Activated gamma-delta T cell treated with Interleukin-2 at 50 U/mL for 16 hours (primary cell): ENCODE measurements around the gene SCN2A.
A peak's percentile ranks its signal among the peaks of the same experiment; 100 is the strongest.
"Not testable (repeated sequence)": the region's sequence is repeated elsewhere in the genome, so short reads cannot be mapped to it uniquely, and the experiment has no call there.

Experiments used
- DNase-seq: peaks from one replicate; pipeline ENCODE4 v3.0.0-alpha.2; 2020

The SCN2A gene

DNA sequence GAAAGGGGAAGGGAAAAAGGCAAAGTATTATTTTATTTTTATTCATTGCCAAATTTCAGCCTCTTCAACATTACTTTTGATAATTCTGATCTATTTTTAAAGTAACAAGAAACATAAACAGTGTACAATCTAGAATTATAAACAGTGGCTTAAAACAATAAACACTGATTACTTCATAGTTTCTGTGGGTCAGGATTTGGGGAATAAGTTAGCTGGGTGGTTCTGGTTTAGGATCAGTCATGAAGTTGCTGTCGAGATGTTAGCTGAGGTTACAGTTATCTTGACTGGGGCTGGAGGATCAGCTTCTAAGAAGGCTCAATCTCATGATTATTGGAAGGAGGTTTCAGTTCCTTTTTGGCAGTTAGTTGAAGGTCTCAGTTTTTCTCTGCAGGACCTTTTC is 109.2 kb downstream of the SCN2A start:
- DNase-seq, result no peak

DNA sequence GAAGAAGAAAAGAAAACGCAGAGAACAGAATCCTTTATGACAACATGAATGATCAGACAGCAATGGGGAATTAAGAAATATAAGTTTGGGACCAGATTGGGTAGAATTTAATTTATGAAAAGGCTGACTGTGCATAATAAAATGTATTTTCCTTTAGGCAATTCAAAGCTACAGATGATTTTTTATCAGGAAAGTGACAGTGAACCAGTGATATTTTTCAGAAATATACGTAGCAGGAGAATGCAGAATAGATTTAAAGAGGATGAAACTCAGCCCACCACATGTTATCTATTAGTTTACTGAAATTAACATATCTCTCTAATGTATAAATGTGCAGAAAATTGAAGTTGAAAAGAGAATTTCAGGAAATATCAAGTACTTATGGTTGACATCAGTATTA is 110.0 kb downstream of the SCN2A start:
- DNase-seq, result no peak

DNA sequence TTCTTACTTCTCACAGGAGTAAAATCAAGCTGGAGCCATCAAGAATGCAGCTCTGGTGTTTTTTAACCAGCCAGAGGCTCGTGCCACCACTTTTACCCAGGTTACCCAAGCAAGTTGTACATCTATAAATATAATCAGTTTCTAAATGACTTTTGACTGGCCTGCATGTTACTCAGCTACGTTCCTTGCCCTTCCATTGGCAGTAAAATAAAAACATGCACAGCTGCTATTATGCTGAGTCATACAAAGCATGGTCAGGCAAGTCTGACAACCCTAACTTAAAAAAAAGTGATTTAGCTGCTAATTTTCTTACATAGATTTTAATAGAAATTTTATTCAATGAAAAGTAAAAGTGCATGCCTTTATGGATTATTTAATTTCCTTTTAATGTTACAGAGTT is 118.5 kb downstream of the SCN2A start:
- DNase-seq, result no peak

DNA sequence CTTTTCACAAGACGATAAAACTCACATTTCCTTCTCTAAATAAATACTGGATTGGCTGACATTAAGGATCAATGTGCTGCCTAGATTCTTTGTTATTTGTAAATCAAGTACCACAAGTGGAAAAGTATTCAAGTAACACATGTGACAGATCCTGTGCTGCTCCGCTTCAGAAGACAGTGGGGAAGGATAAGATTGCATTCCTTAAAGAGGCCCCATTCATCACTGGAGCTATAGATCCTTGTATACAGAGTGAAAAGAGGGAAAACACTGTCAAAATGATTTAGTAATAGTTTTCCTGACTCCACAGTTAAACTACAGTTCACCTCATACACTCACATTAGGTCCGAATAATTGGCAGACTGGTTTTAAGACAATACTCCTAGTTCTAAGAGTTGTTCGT is 122.3 kb downstream of the SCN2A start:
- no peak for DNase-seq

DNA sequence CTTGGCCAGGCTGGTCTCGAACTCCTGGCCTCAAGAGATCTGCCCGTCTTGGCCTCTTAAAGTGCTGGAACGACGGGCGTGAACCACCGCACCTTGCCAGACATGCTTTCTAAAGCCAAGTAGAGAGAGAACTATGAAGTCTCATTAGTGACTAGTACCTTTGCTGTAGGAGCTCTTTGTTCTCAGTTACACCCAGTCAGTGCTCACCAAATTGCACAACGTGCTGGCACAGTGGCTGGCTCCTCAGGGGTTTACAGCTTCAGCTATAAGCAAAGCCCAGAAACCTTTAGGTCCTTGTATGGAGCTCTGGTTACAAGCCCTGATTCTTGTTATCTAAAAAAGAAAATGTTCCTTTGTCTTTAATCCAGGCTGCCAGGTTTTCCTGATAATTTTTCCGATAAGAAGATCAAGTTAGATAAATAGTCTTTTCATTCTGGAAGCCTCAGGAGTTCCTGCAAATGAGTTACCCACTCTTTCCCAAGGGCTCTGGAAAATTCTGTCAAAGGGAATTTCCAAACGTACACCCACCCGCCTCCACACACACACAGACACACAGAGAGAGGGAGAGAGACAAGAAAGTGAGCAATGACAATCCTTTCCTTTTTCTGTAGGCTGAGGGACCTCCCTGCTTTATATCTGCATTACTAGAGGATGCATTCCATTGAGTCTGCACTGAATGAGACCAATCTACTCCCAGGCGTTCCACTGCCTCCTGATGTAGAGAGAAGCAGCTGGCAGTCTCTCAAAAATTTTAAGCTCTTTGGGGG is 130.1 kb downstream of the SCN2A start:
- DNase-seq, result no peak

DNA sequence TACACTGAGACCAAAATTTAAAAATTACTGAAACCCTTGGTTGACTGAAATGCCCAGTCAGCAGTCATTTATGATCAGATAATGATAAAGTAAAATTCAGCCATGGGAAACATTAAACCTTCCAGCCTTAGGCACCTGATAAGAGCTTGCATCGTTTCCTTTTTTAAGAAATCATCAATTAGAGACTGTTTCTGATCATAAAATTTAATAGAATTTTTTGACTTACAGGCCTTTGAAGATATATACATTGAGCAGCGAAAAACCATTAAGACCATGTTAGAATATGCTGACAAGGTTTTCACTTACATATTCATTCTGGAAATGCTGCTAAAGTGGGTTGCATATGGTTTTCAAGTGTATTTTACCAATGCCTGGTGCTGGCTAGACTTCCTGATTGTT is 130.7 kb downstream of the SCN2A start:
- no peak for DNase-seq

DNA sequence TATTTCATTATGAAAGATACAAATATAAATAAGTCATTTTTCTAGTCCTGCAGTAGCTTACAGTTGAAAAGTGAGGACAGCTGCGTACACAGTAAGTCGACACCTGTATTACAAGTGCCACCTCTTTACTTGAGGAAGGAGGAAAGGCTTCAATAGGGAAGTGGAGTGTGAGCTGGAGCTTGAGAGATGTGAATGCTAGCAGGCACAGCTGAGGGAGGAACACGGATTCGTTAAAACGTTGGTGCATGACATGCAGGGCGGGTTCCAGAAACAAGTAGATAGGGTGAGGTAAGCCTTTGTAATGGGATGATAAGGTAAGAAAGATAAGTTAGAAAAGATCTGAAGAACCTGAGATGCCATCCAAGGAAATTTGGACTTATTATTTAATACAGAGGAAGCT is 132.1 kb downstream of the SCN2A start:
- no peak for DNase-seq

DNA sequence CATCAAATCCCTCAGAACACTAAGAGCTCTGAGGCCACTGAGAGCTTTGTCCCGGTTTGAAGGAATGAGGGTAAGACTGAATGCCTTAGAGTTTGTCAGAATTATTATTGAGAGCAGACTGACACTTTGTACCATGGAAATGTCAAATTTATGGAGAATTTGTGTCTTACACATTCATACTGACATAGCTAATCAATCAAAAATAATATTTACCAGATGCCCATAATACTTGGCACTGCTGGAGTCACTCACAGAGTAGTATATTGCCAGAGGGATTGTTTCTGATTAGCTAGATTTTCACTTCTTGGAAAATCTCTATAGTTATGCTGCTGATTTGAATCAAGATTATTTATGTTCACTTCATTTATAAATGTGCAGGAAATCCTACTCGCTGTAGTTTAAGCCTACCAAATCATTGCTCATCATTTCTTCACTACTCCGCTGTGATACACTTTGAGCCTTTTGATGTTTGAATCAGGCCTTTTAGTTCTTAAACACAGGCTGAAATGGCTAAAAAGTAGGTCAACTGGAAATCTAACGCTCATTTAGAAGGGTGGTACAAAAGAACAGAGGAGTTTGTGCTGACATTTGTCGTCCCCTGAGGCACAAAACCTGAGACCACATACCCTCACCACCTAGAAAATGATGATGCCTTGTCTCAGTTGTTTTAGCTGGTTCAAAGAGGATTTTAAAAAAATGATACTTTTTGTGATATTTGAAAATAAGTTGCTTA is 134.2 kb downstream of the SCN2A start:
- DNase-seq, result no peak

DNA sequence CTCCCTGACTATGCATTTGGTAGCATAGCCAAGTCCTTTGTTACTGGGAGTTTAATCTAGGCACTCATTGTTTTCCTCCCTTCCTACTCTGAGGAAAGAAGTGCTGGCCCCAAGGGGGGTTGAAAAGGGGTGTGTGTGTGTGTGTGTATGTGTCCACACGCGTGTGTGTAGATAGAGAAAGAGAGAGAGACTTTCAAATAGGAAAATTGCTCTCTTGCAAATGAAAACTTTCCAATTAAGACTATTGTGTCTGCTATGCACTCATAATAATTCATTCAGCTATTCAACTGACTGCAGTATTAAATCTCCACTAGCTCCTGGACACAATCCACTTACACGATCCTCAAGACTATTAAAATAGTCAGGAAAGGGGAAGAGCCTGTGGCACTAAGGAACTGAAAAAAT is 137.4 kb downstream of the SCN2A start:
- no peak for DNase-seq

DNA sequence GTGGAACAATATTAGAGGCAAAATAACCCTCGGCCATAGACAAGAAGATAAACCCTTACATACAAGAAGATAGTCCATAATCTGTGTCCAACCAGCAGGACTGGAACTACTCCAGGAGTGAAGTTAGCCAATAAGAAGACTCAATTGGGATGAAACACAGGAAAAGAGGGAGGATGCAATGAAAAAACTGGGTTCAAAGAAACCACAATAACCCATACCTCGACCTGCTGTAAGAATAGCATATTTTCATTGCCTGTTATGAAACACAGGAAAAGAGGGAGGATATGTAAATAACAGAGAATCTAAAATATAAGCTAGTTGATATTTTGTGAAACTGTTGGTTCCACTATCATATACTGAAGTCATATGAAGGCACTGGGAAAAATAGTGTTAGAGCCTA is 143.1 kb downstream of the SCN2A start:
- no peak for DNase-seq

DNA sequence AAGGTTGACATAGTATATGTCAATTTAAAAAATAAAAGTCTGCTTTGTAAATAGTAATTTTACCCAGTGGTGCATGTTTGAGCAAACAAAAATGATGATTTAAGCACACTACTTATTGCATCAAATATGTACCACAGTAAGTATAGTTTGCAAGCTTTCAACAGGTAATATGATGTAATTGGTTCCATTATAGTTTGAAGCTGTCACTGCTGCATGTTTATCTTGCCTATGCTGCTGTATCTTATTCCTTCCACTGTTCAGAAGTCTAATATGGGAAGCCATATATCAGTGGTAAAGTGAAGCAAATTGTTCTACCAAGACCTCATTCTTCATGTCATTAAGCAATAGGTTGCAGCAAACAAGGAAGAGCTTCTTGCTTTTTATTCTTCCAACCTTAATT is 151.7 kb downstream of the SCN2A start:
- DNase-seq, result no peak

DNA sequence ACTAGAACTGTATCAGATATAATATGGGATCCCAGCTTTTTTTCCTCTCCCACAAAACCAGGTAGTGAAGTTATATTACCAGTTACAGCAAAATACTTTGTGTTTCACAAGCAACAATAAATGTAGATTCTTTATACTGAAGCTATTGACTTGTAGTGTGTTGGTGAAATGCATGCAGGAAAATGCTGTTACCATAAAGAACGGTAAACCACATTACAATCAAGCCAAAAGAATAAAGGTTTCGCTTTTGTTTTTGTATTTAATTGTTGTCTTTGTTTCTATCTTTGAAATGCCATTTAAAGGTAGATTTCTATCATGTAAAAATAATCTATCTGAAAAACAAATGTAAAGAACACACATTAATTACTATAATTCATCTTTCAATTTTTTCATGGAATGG is 152.6 kb downstream of the SCN2A start:
- DNase-seq, result no peak

DNA sequence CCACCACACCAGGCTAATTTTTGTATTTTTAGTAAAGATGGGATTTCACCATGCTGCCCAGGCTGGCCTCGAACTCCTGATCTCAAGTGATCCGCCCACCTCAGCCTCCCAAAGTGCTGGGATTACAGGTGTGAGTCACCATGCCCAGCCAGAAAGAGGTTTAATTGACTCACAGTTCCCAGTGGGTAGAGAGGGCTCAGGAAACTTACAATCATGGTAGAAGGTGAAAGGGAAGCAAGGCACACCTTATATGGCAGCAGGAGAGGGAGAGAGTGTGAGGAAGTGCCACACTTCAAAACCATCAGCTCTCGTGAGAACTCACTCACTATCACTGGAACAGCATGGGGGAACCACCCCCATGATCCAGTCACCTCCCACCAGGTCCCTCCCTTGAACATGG is 159.4 kb downstream of the SCN2A start:
- not testable (repeated sequence) for DNase-seq

DNA sequence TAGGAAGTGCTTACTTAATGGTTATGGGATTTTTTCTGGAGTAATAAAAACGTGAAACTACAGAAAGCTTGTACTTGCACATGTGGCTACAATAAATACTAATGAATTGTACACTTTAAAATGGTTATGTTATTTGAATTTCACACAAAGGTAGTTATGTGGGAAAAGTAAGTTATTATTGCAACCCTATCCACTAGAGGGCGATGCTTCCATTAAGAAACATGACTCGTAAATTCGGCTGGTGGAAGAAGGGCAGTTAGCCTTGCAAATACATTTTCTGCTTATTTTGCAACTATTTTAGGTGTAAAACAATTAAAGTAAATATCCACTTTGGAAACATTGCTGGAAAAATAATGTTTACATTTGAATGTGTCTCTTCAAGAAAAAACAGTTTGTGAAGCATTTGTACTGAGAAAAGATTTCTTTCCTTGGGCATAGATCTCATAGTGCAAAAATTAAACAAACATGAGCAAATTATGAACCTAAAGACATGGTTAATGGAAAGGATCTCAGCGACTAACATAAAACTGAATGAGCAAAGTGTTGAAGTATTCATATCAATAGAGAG is 162.2 kb downstream of the SCN2A start:
- peak; percentile 10 for DNase-seq

DNA sequence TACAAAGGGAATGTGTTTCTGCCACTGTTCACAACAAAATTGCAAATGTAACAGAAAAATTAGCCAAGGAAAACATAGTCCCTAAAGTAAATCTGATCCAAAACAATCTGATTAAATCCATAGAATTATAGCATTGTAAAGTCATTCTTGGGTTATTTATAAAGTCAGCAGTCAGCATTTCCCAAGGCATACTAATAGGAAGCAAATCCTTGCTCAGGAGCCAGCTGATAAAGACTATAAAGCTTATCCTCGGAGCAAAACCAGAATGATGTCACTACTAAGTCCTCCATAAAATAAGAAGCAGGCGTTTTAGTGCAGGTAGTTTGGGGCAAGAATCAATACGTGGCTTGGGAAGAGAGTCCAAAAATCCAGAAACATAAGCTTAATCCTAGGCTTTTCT is 162.9 kb downstream of the SCN2A start:
- no peak for DNase-seq

DNA sequence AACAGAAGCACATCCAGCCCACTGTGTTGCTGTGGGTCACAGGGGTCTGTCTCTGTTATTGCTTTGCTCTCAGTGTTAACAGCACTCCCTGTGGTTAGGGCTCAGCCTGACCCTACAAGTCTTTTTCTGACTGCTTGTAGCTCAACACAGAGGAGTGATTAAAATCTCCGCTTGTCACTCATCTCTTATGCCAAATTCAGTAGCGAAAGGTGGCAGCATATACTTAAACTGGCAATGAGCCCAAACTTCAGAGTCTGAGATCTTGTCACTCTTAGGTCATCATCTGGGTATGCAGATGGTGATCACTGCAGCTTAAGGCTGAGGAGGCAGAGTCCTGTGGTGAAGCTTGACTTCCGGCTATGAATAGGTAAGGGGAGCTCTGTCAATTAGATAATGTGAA is 167.0 kb downstream of the SCN2A start:
- no peak for DNase-seq

DNA sequence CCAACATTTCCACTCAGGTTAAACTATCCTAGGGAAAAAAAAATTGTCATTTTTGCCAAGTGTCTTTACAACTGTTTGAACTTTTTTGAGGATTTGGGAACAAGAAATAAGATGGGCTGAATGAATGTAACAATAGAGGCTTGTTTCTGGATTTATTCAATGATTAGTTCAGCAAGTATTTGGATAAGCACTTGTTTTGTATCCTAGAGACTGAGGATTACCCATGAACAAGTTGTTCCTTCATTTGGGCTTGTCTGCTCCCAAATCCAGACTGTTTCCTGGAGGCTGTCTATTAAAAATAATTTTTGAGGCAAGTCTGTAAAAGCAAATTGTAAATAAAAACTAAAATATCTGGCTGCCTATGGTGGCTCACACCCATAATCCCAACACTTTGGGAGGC is 168.3 kb downstream of the SCN2A start:
- DNase-seq, result no peak

DNA sequence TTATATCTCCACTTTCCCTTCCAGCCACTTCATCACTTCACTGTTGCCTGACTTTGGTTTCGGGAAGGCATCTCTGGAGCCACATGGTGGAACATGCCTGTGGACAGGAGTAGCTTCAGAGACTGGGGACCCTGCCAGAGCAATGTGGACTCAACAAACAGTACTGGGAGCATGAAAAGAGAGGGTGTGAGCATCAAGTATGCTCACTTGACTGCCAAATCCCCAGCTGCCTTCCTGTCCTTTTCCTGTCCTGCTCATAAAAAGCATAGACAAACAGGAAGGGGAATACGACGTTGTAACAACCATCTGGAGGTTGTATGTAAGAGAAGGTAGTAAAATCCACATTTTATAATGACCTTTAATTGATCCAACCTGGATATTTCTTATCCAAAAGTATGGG is 169.0 kb downstream of the SCN2A start:
- DNase-seq, result no peak

DNA sequence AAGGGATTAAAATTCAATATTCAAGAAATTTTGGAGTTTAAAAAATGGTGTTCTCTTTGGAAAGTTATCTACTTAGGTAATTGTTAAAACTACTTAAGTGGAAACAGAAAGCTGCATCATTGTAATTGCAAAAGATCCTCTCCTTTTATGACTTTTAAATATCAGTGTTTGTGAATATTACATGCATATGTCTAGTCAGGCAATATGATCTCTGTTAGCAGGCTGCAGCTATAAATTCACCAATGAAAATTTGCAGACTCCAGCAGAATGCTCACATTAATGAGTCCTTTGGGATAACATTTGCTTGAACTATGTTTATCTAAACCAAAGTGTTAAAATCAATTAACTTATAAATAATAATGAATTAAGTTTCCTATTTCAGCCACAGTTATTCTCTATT is 171.1 kb downstream of the SCN2A start:
- no peak for DNase-seq

DNA sequence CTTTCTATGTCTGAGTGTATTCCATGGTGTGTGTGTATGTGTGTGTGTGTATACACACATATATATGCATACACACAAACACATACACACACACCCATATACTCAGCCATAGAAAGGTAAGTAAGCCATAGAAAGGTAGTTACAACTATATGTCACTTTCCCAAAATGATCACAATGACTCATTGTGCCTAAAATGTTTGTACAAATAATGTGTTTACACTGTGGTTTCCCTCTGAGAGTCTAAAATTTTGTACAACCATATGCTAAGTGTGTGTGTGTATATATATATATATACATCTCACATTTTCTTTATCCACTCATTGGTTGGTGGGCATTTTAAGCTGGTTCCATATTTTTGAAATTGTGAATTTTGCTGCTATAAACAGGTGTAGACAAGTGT is 175.0 kb downstream of the SCN2A start:
- no peak for DNase-seq

DNA sequence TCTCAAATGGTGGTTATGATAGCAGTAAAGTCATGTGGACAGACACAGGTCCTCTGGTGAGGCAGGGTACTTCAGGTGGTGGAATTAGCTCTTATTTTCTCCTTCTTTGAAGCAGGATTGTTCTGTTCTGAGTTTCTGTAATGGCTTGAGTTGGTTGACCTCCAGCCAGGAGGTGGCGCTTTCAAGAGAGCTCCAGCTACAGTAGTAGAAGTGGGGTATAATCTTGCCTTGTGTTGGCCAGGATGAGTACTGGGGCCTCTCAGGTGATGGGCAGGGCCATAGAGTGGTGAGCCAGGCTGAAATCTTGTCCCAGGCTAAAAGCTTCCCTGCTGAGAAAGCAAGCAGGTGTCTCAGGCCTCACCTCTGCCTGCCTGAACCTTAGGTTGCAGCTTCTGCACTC is 177.8 kb downstream of the SCN2A start:
- DNase-seq, result no peak

DNA sequence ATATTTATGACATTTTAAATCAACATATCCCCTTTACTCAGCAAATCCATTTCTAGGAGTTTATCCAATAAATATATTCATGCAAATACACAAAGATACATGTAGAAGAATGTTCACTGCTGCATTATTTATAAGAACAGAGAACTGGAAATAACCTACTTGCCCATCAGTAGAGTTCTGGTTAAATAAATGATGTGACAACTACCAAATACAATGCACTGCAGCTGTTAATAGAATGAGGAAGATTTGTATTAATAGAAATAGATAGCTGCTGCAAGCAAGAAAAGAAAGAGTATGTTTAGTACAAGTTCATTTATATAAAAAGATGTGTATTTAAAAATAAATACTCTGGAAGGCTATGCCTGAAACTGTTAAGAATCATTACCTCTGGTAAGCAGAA is 181.0 kb downstream of the SCN2A start:
- DNase-seq, result no peak

DNA sequence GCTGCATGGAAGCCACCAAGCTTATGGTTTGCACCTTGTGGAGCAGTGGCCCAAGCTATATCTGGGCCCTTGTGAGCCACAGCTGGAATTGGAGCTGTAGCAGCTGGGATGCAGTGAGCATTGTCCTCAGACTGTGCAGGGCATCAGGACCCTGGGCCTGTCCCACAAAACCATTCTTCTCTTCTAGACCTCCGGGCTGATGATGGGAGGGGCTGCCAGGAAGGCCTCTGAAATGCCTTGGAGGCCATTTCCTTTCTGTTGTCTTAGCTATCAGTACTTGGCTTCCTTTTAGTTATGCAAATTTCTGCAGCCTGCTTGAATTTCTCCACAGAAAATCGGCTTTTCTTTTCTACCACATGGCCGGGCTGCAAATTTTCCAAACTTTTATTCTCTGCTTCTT is 183.9 kb downstream of the SCN2A start:
- no peak for DNase-seq

DNA sequence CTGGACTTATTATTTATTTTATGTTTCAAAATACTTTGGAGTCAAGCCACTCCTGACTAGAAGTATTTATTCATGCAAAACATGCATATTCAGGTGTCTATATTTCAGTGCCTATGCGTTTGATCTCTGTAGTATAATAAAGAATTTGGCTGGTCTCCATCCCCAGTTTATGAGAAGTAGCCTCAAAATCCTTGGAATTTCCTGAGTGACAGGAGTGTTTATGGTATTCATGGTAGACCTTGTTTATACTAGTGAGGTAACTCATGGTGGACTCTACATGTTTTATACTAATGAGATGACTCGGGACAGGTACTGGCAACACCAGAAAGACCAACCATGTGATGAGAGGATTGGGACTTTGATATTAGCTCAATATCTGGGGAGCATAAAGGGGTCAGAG is 186.3 kb downstream of the SCN2A start:
- no peak for DNase-seq

DNA sequence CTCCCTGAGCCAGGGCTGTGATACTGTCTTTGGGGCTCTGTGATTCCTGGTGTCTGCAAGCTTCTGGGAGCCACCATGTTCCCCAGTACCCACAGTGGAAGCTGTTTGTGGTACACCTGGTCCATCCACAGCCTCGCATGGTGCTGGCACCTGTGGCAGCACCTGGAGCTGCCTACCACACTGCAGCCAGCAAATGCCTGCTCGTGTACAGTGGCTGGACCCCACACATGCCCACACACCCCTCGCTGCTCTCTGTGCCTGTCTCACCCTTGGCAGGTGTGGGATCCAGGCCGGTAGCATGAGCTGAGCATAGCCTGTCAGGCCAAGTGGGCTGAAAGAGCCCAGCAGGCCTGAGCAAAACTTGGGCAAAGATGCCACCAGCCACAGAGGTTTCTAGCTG is 188.5 kb downstream of the SCN2A start:
- no peak for DNase-seq
